Liver (tissue), 9 donors: ENCODE data around the gene CHID1. TPM values are rescaled to one million over a fixed set of nuclear protein-coding genes. Genes with fewer than 3 reads are reported as not detected.

Experiments used
- DNase-seq: peaks from one replicate; pipeline ENCODE4 v3.0.0-alpha.2; 2017; ENCODE audit warnings: low spot score
- H3K27ac ChIP-seq, 2 donors: one replicate each; pipeline ENCODE4 v1.7.0; 2013; ENCODE audit warnings: inconsistent platforms in 2 of 2, low read length in 2 of 2, control low read depth in 1 of 2, low read depth in 1 of 2, mild to moderate bottlenecking in 1 of 2
- H3K27me3 ChIP-seq, 4 donors: one replicate each; pipeline versions ENCODE4 v1.6.1 to v1.7.0; 2013; ENCODE audit warnings: low read length in 3 of 4, inconsistent platforms in 1 of 4, mild to moderate bottlenecking in 1 of 4, moderate library complexity in 1 of 4; ENCODE audit not compliant: control insufficient read depth in 4 of 4, insufficient read depth in 4 of 4
- H3K36me3 ChIP-seq, 4 donors: one replicate each; pipeline versions ENCODE4 v1.6.1 to v1.7.0; 2013; ENCODE audit warnings: low read length in 3 of 4, mild to moderate bottlenecking in 3 of 4, low read depth in 1 of 4, moderate library complexity in 1 of 4; ENCODE audit not compliant: control insufficient read depth in 4 of 4, insufficient read depth in 3 of 4
- H3K4me1 ChIP-seq, 4 donors: one replicate each; pipeline versions ENCODE4 v1.6.1 to v1.7.0; 2013; ENCODE audit warnings: low read length in 3 of 4, mild to moderate bottlenecking in 3 of 4, moderate library complexity in 1 of 4; ENCODE audit not compliant: control insufficient read depth in 4 of 4, insufficient read depth in 4 of 4
- H3K4me3 ChIP-seq, 3 donors: one replicate each; pipeline versions ENCODE4 v1.6.1 to v1.7.0; 2013; ENCODE audit warnings: low read length in 3 of 3, control low read depth in 1 of 3, low read depth in 1 of 3, mild to moderate bottlenecking in 1 of 3
- H3K9ac ChIP-seq, 2 donors: one replicate each; pipeline ENCODE4 v1.7.0; 2013; ENCODE audit warnings: low read length in 2 of 2, mild to moderate bottlenecking in 2 of 2, moderate library complexity in 2 of 2, control low read depth in 1 of 2, low read depth in 1 of 2
- H3K9me3 ChIP-seq, 4 donors: one replicate each; pipeline versions ENCODE4 v1.6.1 to v1.7.0; 2013; ENCODE audit warnings: low read length in 3 of 4; ENCODE audit not compliant: control insufficient read depth in 4 of 4
- CTCF ChIP-seq: fragments of 150-350 bp; IDR thresholded peaks from 2 replicates; pipeline ENCODE4 v1.5.1; 2017; ENCODE audit warnings: improper control_type of control experiment, low read depth, low read length; ENCODE audit not compliant: missing input control
- EGR1 ChIP-seq, 2 donors: IDR thresholded peaks; 2 replicates each; pipeline ENCODE4 v1.6.1; 2016 to 2018; ENCODE audit warnings: antibody characterized with exemption in 2 of 2, low read depth in 2 of 2
- FOXA1 ChIP-seq: IDR thresholded peaks from 2 replicates; pipeline ENCODE4 v1.6.1; 2016; ENCODE audit warnings: antibody characterized with exemption
- FOXA2 ChIP-seq: IDR thresholded peaks from 2 replicates; pipeline ENCODE4 v1.6.1; 2016; ENCODE audit warnings: antibody characterized with exemption
- HNF4A ChIP-seq, 2 donors: conservative IDR thresholded peaks; 2 replicates each; pipeline ENCODE4 v1.6.1; 2016; ENCODE audit warnings: antibody characterized with exemption in 2 of 2, mild to moderate bottlenecking in 2 of 2
- HNF4G ChIP-seq: IDR thresholded peaks from 2 replicates; pipeline ENCODE4 v1.6.1; 2016; ENCODE audit warnings: antibody characterized with exemption
- JUND ChIP-seq, 2 donors: IDR thresholded peaks; 2 replicates each; pipeline ENCODE4 v1.6.1; 2016; ENCODE audit warnings: antibody characterized with exemption in 2 of 2
- MAX ChIP-seq: IDR thresholded peaks from 2 replicates; pipeline ENCODE4 v1.6.1; 2016; ENCODE audit warnings: antibody characterized with exemption
- NR2F2 ChIP-seq: IDR thresholded peaks from 2 replicates; pipeline ENCODE4 v1.6.1; 2016; ENCODE audit warnings: antibody characterized with exemption
- RAD21 ChIP-seq, 2 donors: IDR thresholded peaks; 2 replicates each; pipeline ENCODE4 v1.6.1; 2016; ENCODE audit warnings: antibody characterized with exemption in 2 of 2, mild to moderate bottlenecking in 2 of 2
- REST ChIP-seq: IDR thresholded peaks from 2 replicates; pipeline ENCODE4 v1.6.1; 2016; ENCODE audit warnings: antibody characterized with exemption, mild to moderate bottlenecking
- SP1 ChIP-seq: IDR thresholded peaks from 2 replicates; pipeline ENCODE4 v1.6.1; 2018; ENCODE audit warnings: antibody characterized with exemption, mild to moderate bottlenecking
- TAF1 ChIP-seq: conservative IDR thresholded peaks from 2 replicates; pipeline ENCODE4 v1.6.1; 2016; ENCODE audit warnings: antibody characterized with exemption, mild to moderate bottlenecking
- YY1 ChIP-seq: IDR thresholded peaks from 2 replicates; pipeline ENCODE4 v1.6.1; 2016; ENCODE audit warnings: antibody characterized with exemption, mild to moderate bottlenecking
- WGBS: extraction: QIAGEN DNeasy Blood & Tissue Kit; methylation state at CpG from one replicate; pipeline ENCODE4 v1.1.7; 2013; 5-methylcytosine and 5-hydroxymethylcytosine counted together
- polyA plus RNA-seq, 2 donors: library from polyadenylated mRNA; stranded (reverse) in 1 of 2; unstranded in 1 of 2; fragments of 200-250 nt in 1 of 2; fragments of >200 nt in 1 of 2; fragmentation: Nextera tagmentation in 1 of 2; extraction: Ambion mirVana in 1 of 2; gene quantifications; one replicate each; pipeline versions ENCODE4 v1.2.1 to v1.2.3, GENCODE V29; 2013 to 2015
- total RNA-seq, 2 donors: library from RNA; depleted of rRNA; stranded (reverse); fragments of >200 nt; gene quantifications; one replicate each; pipeline ENCODE4 v1.2.3, GENCODE V29; 2014
- TF ChIP-seq, protein P1 (sequence below): IDR thresholded peaks from 2 replicates; pipeline ENCODE4 v1.6.1; 2016; ENCODE audit warnings: antibody characterized with exemption
- TF ChIP-seq, protein P2 (sequence below): IDR thresholded peaks from 2 replicates; pipeline ENCODE4 v1.6.1; 2016; ENCODE audit warnings: antibody characterized with exemption
- donor health status: healthy.
- donor health status: healthy.
- donor health status: healthy.
- donor health status: healthy.
- donor health status: healthy.

The CHID1 gene
- total and polyA plus RNA-seq, 4 donors, result 39.5 to 68.8 (median 59.1) TPM

- H3K4me1 ChIP-seq, result peaks cover 0 to 7% (median 3%) of the 10 kb centered on the region in 4 donors
- 88% methylated on average over 12 of the region's 12 CpGs for WGBS
- H3K9ac ChIP-seq, result no peak overlapping the region
- H3K27ac ChIP-seq, result no peak overlapping the region
- no peak for DNase-seq
- H3K9me3 ChIP-seq, result no peaks in the 10 kb centered on the region
- no peaks in the 10 kb centered on the region for H3K27me3 ChIP-seq
- H3K36me3 ChIP-seq, result peaks cover 0 to 5% (median under 1%) of the 10 kb centered on the region in 4 donors
- H3K4me3 ChIP-seq, result no peak overlapping the region
- TF ChIP-seq, protein P1, sequence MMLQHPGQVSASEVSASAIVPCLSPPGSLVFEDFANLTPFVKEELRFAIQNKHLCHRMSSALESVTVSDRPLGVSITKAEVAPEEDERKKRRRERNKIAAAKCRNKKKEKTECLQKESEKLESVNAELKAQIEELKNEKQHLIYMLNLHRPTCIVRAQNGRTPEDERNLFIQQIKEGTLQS, result no peak
- TF ChIP-seq TAF1, result no peak
- TF ChIP-seq NR2F2, result no peak
- TF ChIP-seq REST, result no peak
- no peak for TF ChIP-seq HNF4A (conservative IDR thresholded peaks at IDR 0.05)
- no peak for TF ChIP-seq FOXA2
- no peak for TF ChIP-seq JUND (IDR thresholded peaks at IDR 0.05)
- TF ChIP-seq SP1, result no peak
- TF ChIP-seq, protein P2, sequence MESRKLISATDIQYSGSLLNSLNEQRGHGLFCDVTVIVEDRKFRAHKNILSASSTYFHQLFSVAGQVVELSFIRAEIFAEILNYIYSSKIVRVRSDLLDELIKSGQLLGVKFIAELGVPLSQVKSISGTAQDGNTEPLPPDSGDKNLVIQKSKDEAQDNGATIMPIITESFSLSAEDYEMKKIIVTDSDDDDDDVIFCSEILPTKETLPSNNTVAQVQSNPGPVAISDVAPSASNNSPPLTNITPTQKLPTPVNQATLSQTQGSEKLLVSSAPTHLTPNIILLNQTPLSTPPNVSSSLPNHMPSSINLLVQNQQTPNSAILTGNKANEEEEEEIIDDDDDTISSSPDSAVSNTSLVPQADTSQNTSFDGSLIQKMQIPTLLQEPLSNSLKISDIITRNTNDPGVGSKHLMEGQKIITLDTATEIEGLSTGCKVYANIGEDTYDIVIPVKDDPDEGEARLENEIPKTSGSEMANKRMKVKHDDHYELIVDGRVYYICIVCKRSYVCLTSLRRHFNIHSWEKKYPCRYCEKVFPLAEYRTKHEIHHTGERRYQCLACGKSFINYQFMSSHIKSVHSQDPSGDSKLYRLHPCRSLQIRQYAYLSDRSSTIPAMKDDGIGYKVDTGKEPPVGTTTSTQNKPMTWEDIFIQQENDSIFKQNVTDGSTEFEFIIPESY, result no peak
- TF ChIP-seq RAD21 (IDR thresholded peaks at IDR 0.05), result no peak
These were observed 48.0 kb downstream of the CHID1 start for GRCh38 chr11:862696-863022.

- WGBS, result 68% methylated on average over 20 of the region's 20 CpGs
These were observed 48.4 kb downstream of the CHID1 start for GRCh38 chr11:862081-862661.

More at GRCh38 chr11:862081-862661, 48.4 kb downstream of the CHID1 start:
- H3K27ac ChIP-seq, result no peak overlapping the region
- no peak overlapping the region for H3K4me3 ChIP-seq
- no peak for TF ChIP-seq REST
- TF ChIP-seq CTCF, result no peak
- TF ChIP-seq RAD21 (IDR thresholded peaks at IDR 0.05), result no peak
- no peak for TF ChIP-seq HNF4G
- TF ChIP-seq, protein P2, result no peak
- TF ChIP-seq FOXA1, result no peak
- TF ChIP-seq SP1, result no peak
- no peak for TF ChIP-seq NR2F2
- TF ChIP-seq, protein P1, result no peak
- no peak for TF ChIP-seq EGR1 (IDR thresholded peaks at IDR 0.05; ENCODE audit: low read depth in 2 of 2)
- TF ChIP-seq MAX, result no peak
- no peak for TF ChIP-seq JUND (IDR thresholded peaks at IDR 0.05)
- TF ChIP-seq HNF4A (conservative IDR thresholded peaks at IDR 0.05), result no peak
- no peak for TF ChIP-seq YY1
- TF ChIP-seq FOXA2, result no peak
- TF ChIP-seq TAF1, result no peak
- H3K36me3 ChIP-seq, result peaks cover 0 to 5% (median under 1%) of the 10 kb centered on the region in 4 donors
- H3K27me3 ChIP-seq, result no peaks in the 10 kb centered on the region
- H3K9ac ChIP-seq, result no peak overlapping the region
- peaks cover 0 to 7% (median 3%) of the 10 kb centered on the region in 4 donors for H3K4me1 ChIP-seq
- H3K9me3 ChIP-seq, result no peaks in the 10 kb centered on the region
- DNase-seq, result peak; percentile 90
